ELF-1 (cell line): Measurements from ENCODE around the gene TBC1D16.

Experiments
- DNase-seq: peaks from one replicate; pipeline ENCODE4 v3.0.0-alpha.2; 2016; ENCODE audit warnings: low read depth, low spot score

TBC1D16 gene

DNA sequence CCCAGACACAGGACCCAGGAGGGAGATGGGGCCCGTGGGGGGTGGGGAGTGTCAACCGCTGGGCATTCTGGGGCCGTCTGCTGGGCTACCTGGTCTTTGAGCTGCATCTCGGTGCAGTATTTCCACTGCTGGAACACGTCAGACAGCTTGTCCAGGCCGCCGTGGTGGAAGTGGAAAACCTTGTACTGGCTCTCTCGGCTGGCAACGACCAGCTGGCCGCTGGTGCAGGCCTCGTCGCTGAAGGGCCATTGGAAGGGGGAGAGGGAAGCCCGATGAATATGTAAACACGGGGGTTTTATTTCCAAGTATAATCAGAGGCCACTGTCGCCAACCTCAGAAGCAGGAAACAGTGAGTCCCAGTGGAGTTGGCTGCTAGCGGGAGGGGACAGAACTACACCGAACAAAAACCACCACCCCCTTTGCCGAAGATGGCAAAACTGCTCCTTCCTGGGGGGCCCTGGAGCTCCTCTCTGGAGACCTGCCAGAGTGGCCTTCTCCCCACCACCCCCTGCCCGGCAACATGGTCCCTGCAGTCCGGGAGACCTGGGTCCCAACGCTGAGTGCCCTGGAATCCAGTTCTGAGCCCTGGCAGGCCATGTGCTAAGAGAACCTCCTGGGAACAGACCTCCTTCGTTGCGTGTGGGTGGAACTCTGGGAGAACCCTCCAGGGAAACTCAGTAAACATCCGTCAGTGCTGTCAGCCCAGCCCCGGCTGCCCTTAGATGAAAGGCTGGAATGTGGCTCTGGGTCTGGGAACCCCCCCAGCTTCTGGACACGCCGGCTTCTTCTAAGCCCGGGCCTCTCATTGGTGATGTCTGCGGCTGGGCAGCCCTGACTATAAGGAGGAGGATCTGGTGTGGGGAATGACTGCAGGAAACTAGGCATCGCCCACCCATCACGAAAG is 84.1 kb downstream of the TBC1D16 start:
- peak; percentile 95 for DNase-seq

DNA sequence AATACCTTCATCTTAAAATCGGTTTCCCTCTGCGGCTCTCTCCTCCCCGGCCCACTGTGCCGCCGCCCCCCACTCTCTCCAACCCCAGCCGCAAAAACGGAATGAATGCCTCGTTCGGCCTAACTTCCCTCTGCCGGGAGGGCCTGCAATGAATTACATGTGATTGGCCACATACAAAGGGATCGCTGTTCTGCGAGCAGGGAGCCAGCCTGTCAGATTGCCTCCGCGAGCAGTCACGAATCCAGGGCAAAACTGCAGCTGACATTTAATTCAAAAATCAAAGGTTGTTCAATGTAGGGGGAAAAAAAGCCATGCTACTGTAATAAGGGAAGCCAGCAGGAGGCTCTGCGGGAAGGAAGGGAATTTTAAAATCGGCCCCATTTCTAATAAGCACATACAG is 84.9 kb downstream of the TBC1D16 start:
- peak; percentile 55 for DNase-seq

DNA sequence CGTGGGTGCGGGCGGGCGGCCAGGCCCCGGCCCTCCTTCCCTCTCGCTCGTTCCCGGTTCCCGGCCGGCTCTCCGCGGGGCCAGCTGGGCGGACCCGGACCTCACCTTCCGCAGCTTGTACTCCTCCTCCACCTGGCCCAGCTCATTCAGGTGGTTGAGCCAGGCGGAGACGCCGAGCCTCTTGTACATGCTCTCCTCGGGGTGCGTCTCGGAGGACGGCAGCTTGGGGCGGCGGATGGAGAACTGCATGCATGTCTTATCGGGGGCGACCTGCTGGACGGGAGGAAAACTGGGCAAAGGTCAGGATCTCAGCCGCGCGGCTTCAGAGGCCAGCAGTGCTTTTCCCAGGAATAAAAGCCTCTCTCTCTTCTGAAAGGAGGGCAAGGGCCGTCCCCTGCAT is 85.4 kb downstream of the TBC1D16 start:
- peak; percentile 62 for DNase-seq

DNA sequence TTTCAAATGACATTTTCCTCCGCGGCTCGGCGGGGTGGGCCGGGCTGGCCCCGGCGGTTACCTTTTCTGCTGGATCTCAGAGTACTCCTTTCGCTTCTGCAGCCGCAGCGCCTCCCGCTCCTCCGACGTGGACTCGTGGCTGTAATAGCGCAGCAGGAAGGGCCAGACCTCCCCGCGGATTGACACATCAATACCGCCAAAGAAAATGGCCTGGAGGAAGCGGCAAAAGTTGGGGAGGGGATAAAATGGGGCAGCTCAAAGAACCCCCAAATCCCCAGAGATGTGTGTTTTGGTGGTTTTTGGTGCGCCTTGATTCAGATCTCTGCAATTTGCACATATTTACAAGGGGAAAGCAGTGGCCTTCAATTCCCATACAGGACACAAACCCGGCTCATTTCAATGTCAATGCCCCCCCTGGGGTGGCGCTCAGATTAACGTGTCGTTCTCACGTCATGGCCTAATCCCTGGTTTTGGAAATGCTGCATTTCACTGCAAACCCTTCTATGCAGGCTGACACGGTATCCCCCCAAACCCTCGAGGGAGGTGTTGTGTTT is 85.9 kb downstream of the TBC1D16 start:
- peak; percentile 72 for DNase-seq

DNA sequence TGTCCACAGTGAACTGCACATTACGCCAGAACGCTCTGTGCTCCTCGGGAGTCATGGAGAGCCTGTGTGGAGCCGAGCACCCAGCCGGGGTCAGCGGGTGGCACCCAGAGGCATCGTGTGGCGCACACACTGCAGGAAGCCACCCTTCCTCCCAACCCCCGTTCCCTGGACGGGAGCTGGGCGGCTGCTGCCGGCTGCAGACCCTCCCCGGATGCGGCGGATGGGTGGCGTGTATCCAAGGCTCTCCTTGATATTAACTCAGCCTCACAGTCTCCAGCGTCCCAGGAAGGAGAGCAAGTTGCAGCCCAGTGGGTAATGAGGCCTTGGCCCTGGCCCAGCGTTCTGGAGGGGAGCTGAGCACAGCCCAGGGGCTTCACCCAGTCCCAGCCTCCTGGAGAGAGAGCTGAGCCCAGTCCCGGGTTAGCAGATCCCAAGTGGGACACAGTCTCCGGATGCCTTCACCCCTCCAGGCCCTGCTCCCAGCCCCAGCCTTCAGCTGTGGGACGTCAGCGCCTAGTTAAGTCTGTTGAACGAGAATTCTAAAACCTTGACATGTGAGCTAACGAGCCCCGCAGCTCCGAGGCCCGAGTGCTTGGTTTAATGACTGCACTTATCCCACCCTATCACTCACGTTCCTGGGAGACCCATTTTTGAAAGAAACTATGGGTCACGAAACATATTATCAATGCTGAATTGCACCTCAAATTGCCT is 86.6 kb downstream of the TBC1D16 start:
- peak; percentile 53 for DNase-seq

DNA sequence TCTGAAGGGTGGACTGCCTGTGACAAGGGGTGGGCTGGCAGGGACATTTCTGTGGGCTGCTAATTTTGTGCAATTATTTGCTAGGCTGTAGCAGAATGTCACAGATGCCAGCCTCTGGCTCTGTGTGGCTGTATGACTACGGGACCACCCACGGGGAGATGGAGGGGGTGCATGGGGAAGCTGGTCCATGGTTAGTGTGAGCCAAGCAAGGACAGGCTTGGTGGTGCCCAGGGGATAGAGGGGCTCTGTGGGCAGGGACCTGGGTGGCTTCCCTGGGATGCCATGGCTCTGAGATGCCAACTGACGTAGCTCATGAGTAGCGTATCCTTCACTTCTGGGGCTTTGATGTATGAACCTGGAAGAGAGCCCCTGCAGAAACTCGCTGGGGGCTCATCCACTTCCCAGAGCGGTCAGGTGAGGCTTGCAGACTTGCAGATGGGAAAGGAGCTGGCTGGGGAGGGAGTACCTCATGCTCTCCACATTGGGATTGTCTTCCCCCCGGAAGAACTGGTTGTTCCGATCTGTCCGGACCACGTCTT is 87.2 kb downstream of the TBC1D16 start:
- no peak for DNase-seq

DNA sequence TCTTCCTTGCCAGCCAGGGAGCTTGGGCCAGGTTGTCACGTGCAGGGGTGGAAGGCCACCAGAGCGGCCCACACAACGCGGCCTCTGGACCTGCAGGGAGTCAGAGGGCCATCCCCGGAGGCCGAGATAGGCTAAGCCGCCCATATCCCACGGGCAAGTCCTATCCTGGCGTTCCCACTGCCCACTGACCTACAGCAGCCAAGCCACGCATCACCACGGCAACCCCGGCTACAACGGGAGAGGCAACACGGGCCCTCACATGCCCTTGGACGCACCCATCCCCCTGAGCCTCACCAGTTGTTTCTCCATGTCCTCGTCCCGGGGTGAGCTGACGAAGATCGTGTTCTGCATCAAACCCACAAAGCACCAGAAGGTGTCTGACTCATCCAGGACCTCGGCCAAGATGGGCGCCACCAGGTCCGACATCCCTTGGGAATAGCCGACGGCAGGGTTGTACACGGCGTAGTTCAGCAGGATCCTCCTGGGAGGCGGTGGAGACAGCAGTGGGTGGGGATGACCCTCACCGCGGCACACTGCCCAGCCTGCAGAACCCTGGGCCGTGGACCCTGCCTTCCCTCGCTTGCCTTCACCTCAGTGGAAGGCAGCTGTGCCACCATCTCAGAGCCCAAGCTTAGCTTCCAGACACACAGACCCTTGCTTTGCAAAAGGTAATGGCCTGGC is 88.2 kb downstream of the TBC1D16 start:
- DNase-seq: no peak

DNA sequence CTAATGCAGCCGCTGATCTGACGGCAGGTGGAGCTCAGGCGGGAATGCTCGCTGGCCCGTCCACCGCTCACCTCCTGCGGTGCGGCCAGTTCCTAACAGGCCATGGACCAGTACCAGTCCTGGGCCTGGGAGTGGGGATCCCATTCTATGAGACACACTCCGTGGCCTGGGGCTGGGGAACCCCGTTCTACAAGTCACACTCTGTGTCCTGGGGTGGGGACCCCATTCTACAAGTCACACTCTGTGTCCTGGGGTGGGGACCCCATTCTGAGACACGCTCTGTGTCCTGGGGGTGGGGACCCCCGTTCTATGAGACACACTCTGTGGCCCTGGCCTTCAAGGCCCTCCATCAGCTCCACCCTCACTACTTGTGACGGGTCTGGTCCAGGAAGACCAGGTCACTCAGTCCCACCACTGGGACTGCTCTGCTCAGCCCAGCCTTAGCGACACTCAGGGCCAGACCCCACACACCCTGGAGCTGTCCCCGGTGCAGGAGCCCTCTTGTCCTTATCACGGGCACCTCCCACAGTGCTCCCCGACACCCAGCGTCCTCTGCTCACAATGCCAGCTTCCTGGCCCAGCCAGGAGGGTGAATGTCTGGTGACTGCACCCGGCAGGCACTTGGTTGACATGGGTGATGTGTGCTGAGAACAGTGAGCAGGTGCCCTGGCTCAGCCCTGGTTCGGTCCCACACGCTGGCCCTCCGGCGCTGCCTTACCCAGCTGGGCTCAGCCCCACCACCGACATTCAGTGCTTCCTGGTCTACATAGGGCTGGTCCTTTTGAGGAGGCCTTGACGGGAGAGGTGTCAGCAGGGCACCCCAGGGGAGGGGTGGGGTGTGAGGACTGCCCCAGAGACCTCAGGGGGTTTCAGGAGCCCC is 89.1 kb downstream of the TBC1D16 start:
- DNase-seq: no peak

DNA sequence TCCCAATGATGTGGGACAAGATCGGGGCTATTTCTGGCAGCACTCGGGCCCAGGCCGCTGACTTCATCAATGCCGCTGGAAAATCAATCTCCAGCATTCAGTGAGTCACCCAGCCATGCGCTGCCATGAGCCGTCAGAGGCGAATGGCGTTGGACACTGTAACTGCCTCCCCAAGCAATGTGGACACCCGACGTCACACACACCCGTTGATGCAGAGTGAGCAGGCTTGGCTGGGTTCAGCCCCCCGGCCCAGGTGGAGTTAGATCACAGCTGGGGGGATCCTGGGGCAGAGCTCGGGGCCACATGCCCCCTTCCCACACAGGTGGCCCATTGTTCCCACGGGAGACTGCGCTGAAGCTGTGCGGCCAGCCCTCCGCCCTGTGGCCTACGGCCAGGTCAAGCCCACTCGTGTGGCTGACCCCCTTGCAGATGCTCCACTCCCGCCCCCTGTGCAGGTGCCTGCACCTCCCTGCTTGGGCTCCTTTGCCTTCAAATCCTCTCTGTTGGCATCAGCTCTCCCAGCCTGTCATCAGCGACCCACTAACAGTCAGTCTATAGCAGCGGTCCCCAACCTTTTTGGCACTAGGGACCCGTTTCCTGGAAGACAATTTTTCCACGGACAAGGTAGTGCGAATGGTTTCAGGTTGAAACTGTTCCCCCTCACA is 89.9 kb downstream of the TBC1D16 start:
- DNase-seq: no peak

DNA sequence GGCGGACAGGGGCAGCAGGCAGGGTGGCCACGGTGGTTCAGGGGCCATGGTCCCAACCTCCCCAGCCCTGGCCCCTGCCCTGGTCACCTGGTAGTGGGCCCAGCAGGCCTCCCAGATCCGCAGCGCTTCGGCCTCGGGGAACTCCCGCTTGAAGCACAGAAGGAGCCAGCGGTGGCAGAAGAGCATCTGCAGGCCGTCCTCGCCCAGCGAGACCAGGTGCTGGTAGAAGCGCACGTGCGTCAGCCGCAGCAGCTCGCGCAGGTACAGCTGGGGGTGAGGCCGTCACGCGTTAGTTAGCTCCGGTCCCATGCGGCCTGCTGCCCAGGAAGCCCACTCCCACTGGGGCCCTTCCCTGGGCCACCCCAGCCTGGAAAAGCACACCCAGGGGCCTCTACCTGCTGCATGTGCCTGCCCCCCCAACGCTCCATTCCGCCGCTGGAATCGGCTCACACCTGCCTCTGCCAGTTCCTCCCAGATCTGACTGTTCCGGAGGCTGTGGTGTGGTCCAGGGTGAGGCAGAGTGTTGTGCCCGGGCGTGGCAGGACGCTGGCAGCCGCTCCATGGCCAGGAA is 90.8 kb downstream of the TBC1D16 start:
- peak; percentile 10 for DNase-seq

DNA sequence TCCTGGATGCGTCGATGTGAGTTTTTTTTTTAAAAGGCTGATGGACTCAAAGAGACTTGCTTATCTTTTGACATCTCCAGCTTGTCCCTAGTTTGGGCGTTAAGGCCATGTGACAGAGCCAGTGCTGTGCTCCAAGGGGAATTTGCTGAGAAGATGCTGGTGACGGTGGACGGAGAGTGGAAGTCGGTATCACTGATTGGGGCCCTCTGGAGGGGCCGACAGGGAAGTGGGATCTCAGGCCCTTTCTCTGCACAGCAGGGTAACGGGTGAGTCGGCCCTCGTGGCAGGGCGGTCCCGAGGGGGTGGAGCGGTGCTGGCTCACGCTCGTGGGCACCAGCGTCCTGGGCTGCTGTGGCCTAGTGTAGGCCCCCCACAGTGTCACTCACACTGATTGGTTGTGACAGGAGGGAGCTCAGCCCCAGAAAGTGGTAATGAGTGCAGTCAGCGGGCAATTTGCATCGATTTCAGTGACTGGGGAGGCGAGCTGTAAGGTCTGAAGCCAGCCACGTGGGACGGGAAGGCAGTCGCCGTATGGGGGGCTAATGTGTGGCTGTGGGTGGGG is 91.3 kb downstream of the TBC1D16 start:
- peak; percentile 1 for DNase-seq

DNA sequence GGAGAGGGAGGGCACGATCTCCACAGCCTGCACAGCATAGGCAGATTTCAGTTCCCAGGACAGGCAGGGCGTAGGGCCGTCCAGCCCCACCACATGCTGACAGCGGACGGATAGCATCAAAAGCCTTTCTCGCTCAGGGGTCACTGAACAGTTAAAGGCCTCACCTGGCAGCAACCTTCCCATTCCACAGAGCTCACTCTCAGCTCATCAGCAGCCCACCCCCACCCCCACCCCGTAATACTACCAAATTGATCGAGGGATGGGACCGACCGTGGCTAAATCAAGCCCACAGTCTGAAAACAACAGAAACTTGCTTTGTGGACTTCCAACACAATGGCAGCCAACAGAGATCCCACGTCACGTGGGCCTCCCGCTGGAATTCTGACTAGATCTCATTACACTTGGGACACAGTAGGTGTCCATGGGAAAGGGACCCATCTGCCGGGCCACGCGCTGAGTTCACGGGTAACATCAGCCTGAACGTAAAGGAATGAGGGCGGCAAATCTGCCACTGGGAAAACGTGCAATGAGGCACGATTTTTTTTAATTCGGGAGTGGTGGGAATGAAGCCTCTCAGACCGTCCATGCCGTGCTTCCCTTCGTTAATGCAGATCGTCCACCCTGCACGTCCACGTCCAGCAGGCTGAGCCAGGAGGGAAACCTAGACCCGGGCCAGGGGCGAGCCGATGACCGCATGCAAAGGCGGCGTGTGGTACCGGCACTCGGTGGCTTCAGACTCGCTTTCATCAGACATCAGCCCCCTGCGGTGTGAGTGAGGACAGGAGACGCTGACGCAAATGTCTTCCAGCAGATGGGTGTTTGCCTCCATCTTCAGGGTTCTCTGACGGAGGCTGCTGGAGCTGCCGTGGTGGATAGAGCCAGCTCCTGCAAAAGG is 92.1 kb downstream of the TBC1D16 start:
- DNase-seq: peak; percentile 48

DNA sequence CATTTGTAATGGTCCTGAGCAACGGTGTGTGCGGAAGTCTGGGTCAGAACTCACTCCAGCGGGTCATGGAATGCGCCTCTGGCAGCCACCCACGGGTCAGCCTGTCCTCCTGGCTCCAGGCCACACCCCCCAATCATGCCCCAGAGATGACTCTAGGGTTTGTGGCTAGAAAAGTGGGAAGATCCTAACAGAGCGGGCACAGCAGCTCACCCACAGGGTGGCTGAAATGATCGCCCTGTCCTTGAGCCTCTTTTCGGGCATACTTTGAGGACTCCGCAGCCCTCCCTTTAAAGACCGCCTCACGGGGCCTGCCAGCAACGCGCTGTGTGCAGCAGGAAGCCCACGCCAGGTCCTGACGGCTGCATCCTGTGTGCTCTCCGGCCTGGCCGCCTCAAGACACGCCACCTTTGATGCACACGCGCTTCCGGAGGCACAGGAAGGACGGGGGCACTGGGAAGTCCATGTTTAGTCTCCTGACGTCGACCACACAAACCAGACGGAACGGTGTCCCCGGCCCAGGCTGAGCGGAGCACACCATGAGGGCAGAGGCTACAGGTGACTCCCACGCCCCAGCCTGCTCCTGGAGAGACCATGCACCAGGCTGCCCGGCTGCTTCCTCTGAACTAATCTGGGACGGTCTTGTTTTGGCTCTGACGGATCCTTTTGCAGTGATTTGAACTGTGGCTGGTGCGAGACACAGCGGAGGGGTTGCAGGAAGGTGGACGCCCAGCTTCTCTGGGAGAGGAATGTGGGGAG is 92.9 kb downstream of the TBC1D16 start:
- peak; percentile 7 for DNase-seq

DNA sequence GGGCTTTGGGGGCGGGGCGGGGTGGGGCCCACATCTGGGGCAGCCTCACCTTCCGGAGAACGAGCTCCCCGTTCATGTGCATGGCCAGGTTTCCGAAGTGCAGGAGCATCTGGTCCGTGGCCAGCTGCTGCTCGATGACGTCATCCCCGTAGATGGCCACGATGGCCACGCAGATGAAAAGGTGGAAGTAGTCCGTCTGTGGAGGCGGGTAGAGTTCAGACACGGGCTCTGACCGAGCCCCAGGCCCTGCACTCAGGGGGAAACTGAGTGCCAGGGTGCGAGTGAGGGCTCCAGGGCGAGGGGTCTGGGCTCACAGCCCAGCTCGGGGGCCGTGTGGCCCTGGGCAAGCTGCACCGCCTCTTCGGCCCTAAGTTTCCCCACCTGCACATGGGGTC is 93.7 kb downstream of the TBC1D16 start:
- no peak for DNase-seq

DNA sequence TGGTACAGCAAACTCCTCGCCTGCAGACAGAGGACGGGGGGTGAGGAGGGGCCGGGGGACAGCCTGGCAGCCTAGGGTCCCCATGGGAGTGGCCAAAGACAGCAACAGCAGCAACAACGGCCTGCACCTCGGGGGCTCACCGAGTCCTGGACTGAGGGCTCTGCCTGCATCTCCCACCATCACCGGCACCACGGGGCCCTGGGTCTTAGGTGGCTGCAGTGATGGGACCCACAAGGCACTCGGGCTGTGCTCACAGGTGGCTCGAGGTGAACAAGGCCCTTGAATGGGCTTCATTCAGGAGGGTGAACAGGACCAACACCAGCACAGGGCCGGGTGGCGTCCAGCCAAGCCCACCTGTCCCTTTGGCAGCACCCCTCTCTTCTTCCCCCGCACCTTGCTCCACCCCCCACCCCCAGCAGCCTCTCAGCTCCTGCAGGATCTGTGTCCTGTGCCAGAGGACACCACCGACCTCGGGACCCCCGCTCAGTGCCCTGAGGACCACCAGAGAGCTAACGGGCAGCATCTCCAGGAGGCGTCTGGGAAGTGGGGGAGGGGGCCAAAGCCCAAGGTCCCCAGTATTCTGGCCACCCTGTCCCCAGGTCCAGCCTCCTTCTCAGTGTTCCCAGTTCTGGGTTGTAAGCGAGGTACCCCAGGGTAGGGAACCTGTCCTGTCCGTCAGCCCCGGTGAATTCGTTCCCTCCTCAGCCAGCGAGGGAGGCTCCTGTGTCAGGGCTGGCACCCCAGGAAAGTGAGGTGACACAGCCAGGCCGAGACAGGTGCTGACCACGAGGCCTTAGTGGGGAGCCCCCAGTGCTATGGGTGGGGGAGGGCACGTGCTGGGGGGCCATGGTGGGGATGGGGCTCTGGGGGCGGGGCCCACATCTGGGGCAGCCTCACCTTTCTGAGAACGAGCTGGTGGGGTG is 94.3 kb downstream of the TBC1D16 start:
- DNase-seq: no peak

DNA sequence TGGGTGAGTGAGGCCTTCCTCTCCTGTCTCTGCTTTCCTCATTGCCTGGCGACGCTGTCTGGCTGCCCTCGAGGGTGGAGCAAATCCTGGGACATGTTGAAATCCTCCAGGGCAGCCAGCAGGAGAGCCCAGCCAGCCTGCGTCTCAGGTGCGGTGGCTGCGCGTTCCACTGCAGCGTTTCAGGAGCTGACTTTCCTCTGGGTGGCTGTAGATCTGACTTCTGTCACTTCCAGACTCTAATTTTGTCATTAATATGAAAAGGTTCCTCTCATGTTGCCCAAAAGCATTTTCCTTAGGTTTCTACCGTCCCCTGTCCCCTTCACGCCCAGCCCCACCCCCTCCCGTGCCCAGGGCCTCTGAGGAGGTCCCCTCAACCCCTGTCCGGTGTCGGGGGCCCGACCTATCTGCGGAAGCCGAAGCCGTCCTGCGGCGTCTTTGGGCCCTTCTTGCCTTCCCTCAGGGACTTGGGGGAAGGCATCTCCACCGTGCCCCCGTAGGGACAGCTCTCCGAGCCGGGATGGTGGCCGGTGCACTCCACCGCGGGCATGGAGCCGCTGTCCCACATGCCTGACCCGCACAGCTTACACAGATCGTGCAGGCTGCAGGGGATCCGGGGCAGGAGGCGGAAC is 95.1 kb downstream of the TBC1D16 start:
- peak; percentile 64 for DNase-seq
